ENCODE measurements around the gene LRMDA.
"Not testable (repeated sequence)": the region's sequence is repeated elsewhere in the genome, so short reads cannot be mapped to it uniquely, and the experiment has no call there.

The LRMDA gene

GRCh38 chr10:75613685-75614504 lies 182.5 kb downstream of the LRMDA start:
- DNase-seq (ENCODE audit: low spot score) = peak; percentile 39

GRCh38 chr10:75616076-75616475 lies 184.7 kb downstream of the LRMDA start:
- no peak for DNase-seq (ENCODE audit: low spot score)

GRCh38 chr10:75616874-75617478 lies 185.6 kb downstream of the LRMDA start:
- no peak for DNase-seq (ENCODE audit: low spot score)

- no peak for DNase-seq (ENCODE audit: low spot score)
Observed at GRCh38 chr10:75617485-75618155, 186.2 kb downstream of the LRMDA start.

- DNase-seq (ENCODE audit: low spot score) = no peak
Observed at GRCh38 chr10:75619635-75620034, 188.2 kb downstream of the LRMDA start.

GRCh38 chr10:75620356-75620755 lies 188.9 kb downstream of the LRMDA start:
- DNase-seq (ENCODE audit: low spot score) = no peak

- DNase-seq (ENCODE audit: low spot score) = not testable (repeated sequence)
Observed at GRCh38 chr10:75621003-75621402, 189.6 kb downstream of the LRMDA start.

- no peak for DNase-seq (ENCODE audit: low spot score)
Observed at GRCh38 chr10:75622503-75622902, 191.1 kb downstream of the LRMDA start.

- no peak for DNase-seq (ENCODE audit: low spot score)
Observed at GRCh38 chr10:75623310-75624093, 192.1 kb downstream of the LRMDA start.

GRCh38 chr10:75624638-75625037 lies 193.2 kb downstream of the LRMDA start:
- no peak for DNase-seq (ENCODE audit: low spot score)

GRCh38 chr10:75630746-75631145 lies 199.3 kb downstream of the LRMDA start:
- DNase-seq (ENCODE audit: low spot score) = no peak

- DNase-seq (ENCODE audit: low spot score) = peak; percentile 6
Observed at GRCh38 chr10:75632805-75633462, 201.5 kb downstream of the LRMDA start.

- DNase-seq (ENCODE audit: low spot score) = no peak
Observed at GRCh38 chr10:75633568-75633967, 202.1 kb downstream of the LRMDA start.

GRCh38 chr10:75634947-75635346 lies 203.5 kb downstream of the LRMDA start:
- DNase-seq (ENCODE audit: low spot score) = no peak

- DNase-seq (ENCODE audit: low spot score) = no peak
Observed at GRCh38 chr10:75638752-75639151, 207.3 kb downstream of the LRMDA start.

- no peak for DNase-seq (ENCODE audit: low spot score)
Observed at GRCh38 chr10:75639736-75640135, 208.3 kb downstream of the LRMDA start.

GRCh38 chr10:75640381-75640780 lies 209.0 kb downstream of the LRMDA start:
- no peak for DNase-seq (ENCODE audit: low spot score)

- DNase-seq (ENCODE audit: low spot score) = no peak
Observed at GRCh38 chr10:75640803-75641202, 209.4 kb downstream of the LRMDA start.

- DNase-seq (ENCODE audit: low spot score) = no peak
Observed at GRCh38 chr10:75643405-75643804, 212.0 kb downstream of the LRMDA start.

GRCh38 chr10:75643944-75644692 lies 212.7 kb downstream of the LRMDA start:
- DNase-seq (ENCODE audit: low spot score) = no peak

GRCh38 chr10:75645704-75646103 lies 214.3 kb downstream of the LRMDA start:
- DNase-seq (ENCODE audit: low spot score) = no peak
